Prostate gland (tissue), 2 donors: ENCODE results near the gene CALHM4. TPM values are rescaled to one million over a fixed set of nuclear protein-coding genes. Genes with fewer than 3 reads are reported as not detected.

Experiments used
- DNase-seq: peaks from one replicate; pipeline ENCODE4 v3.0.0-alpha.2; 2019; ENCODE audit warnings: low spot score
- H3K27ac ChIP-seq, 2 donors: fragments of 200-600 bp; sonication (generic); 2 replicates each; pipeline ENCODE4 v1.5.1; 2017 to 2019
- H3K27me3 ChIP-seq: fragments of 200-600 bp; sonication (generic); replicated peaks from 2 replicates; pipeline ENCODE4 v1.5.1; 2019; ENCODE audit not compliant: insufficient read depth
- H3K36me3 ChIP-seq, 2 donors: fragments of 200-600 bp; sonication (generic); 1 replicate in 1 of 2; 2 replicates in 1 of 2; pipeline versions ENCODE4 v1.5.1 to v1.8.1; 2017 to 2019
- H3K4me1 ChIP-seq: fragments of 200-600 bp; sonication (generic); replicated peaks from 2 replicates; pipeline ENCODE4 v1.5.1; 2019
- H3K4me3 ChIP-seq, 2 donors: fragments of 200-600 bp; sonication (generic); 2 replicates each; pipeline ENCODE4 v1.5.1; 2017 to 2019
- H3K9me3 ChIP-seq: fragments of 200-600 bp; sonication (generic); 2 replicates; pipeline ENCODE4 v1.5.1; 2017
- POLR2A ChIP-seq: fragments of 450-650 bp; IDR thresholded peaks from one replicate; pipeline ENCODE4 v1.6.1; 2016; ENCODE audit warnings: antibody characterized with exemption, mild to moderate bottlenecking
- POLR2AphosphoS5 ChIP-seq: sonication (generic); formaldehyde crosslinking; IDR thresholded peaks from one replicate; pipeline ENCODE4 v1.6.1; 2017; ENCODE audit warnings: antibody characterized with exemption
- WGBS: methylation state at CpG from one replicate; pipeline ENCODE4 v1.1.5; 2018; 5-methylcytosine and 5-hydroxymethylcytosine counted together
- intact Hi-C: fragments of 100-400 bp; cut with DNase I; formaldehyde crosslinking; loops from one replicate; pipeline ENCODE4 v1.14.2; 2022
- total RNA-seq, 2 donors: library from RNA; depleted of rRNA; stranded (reverse); fragments of >200 nt; gene quantifications; one replicate each; pipeline ENCODE4 v1.1.0, GENCODE V29; 2016
- TF ChIP-seq, protein P1 (sequence below), 4 experiments: fragments of 200-600 bp in 2 of 4; fragments of 450-650 bp in 2 of 4; sonication (generic) in 2 of 4; IDR thresholded peaks; 1 replicate in 3 of 4; 2 replicates in 1 of 4; pipeline ENCODE4 v1.5.1; 2016 to 2019; ENCODE audit warnings: antibody characterized with exemption in 4 of 4, mild to moderate bottlenecking in 2 of 4, moderate library complexity in 2 of 4

The CALHM4 gene
- total RNA-seq, 2 donors from 2014 or later, result 0.57 TPM; not detected in 1

DNA sequence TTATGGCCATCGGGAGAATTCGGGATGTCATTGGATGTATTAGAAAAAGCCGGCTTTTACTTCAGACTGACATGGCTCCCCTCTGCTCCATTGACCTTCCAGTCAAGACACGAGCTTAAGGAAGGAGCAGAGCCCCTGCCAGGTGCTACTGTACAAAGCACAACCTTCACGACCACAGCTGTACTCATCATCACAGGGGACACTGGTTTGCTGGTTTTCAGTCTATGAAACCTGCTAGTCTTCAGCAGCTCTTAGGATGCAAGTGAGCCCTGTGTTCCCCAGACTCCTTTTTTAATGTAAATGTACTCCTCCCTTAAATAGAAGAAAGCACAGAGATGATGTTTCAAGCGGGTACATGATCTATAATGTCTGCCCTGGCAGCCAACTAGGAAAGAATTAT, 6.2 kb upstream of the CALHM4 start:
- Histone ChIP-seq H3K4me1 (no peaks in the 10 kb centered on the region), H3K36me3 (no peaks in the 10 kb centered on the region), H3K27me3 (no peaks in the 10 kb centered on the region), H3K4me3 (no peak overlapping the region), H3K27ac (no peak overlapping the region), H3K9me3 (no peaks in the 10 kb centered on the region)
- TF ChIP-seq POLR2A (no peak), POLR2AphosphoS5 (no peak)
- TF ChIP-seq, protein P1, sequence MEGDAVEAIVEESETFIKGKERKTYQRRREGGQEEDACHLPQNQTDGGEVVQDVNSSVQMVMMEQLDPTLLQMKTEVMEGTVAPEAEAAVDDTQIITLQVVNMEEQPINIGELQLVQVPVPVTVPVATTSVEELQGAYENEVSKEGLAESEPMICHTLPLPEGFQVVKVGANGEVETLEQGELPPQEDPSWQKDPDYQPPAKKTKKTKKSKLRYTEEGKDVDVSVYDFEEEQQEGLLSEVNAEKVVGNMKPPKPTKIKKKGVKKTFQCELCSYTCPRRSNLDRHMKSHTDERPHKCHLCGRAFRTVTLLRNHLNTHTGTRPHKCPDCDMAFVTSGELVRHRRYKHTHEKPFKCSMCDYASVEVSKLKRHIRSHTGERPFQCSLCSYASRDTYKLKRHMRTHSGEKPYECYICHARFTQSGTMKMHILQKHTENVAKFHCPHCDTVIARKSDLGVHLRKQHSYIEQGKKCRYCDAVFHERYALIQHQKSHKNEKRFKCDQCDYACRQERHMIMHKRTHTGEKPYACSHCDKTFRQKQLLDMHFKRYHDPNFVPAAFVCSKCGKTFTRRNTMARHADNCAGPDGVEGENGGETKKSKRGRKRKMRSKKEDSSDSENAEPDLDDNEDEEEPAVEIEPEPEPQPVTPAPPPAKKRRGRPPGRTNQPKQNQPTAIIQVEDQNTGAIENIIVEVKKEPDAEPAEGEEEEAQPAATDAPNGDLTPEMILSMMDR (IDR thresholded peaks at IDR 0.05), result no peak
- intact Hi-C loops, result no loop called here
- DNase-seq, result no peak
- WGBS, result 90% methylated on average over 6 of the region's 6 CpGs

DNA sequence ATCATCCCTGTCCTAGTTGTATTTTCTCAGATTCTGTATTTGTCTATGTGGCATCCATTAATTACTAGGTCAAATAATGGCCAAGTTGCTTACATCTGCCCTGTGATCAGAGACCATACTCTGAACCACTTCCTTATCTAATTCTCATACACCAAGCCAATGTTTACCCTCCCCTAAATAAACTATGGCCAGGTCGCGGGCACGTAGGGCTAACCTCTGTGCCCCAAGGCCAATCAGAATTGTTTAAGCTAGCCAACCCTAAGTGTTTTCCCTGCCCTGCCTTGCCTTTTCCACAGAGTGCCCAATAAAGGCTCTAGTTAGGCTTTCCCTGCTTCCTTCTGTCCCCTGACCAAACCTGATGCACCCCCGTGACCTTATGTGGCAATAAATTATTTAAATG, 2.8 kb upstream of the CALHM4 start:
- intact Hi-C loops, result no loop called here
- Histone ChIP-seq H3K4me3 (no peak overlapping the region), H3K36me3 (no peaks in the 10 kb centered on the region), H3K27ac (no peak overlapping the region), H3K27me3 (no peaks in the 10 kb centered on the region), H3K9me3 (no peaks in the 10 kb centered on the region), H3K4me1 (no peaks in the 10 kb centered on the region)
- no peak for DNase-seq
- no peak for TF ChIP-seq POLR2AphosphoS5
- TF ChIP-seq POLR2A, result no peak
- WGBS, result 63% methylated on average over 4 of the region's 4 CpGs

DNA sequence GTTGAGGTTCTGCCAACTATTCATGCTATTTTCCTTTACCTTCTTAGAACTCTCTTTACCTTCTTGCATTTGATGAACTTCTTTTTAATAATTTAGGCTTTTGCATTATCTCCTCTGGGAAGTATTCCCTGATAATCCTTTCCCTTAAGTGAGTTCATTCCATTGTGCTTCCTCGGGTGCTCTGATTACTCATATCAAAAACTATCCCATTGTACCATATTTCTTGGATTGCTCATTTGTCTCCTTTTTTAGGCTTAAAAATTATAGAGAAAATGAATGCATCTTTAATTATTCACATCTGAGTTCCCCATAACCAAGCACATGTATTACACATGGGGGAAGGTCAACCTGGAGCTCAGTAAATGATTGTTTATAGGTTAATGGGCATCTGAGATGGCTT, 2.5 kb downstream of the CALHM4 start:
- no peak for TF ChIP-seq POLR2AphosphoS5
- no peak for TF ChIP-seq POLR2A
- TF ChIP-seq, protein P1 (IDR thresholded peaks at IDR 0.05), result no peak
- DNase-seq, result no peak
- intact Hi-C loops, result no loop called here
- Histone ChIP-seq H3K4me1 (no peaks in the 10 kb centered on the region), H3K27me3 (no peaks in the 10 kb centered on the region), H3K9me3 (no peaks in the 10 kb centered on the region), H3K36me3 (no peaks in the 10 kb centered on the region), H3K4me3 (no peak overlapping the region), H3K27ac (no peak overlapping the region)
- WGBS, result 93% methylated on average over 1 of the region's 1 CpG

DNA sequence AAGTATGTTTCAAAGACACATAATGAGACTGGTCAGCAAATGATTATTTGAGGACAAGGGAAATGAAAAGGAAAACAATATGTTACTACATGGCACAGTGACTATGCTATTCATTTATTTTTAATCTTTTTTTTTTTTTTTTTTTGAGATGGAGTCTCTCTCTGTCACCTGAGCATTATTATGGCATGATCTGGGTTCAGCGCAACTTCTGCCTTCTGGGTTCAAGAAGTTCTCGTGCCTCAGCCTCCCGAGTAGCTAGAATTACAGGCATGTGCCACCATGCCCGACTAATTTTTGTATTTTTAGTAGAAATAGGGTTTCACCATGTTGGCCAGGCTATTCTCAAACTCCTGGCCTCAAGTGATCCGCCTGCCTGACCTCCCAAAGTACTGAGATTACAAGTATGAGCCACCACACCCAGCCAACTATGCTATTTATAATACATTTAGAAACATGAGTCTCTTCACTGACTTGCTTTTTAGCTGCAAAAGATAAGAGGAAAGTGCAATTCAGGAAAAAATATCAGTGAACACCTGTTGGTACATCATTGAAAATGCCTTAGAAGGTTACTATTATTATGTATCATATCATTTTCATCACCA, 3.4 kb downstream of the CALHM4 start:
- DNase-seq, result no peak
- Histone ChIP-seq H3K27me3 (no peaks in the 10 kb centered on the region), H3K27ac (no peak overlapping the region), H3K9me3 (no peaks in the 10 kb centered on the region), H3K4me1 (no peaks in the 10 kb centered on the region), H3K4me3 (no peak overlapping the region), H3K36me3 (no peaks in the 10 kb centered on the region)
- intact Hi-C loops, result no loop called here
- TF ChIP-seq POLR2AphosphoS5 (no peak), POLR2A (no peak)
- TF ChIP-seq, protein P1 (IDR thresholded peaks at IDR 0.05), result no peak
- 91% methylated on average over 5 of the region's 5 CpGs for WGBS

DNA sequence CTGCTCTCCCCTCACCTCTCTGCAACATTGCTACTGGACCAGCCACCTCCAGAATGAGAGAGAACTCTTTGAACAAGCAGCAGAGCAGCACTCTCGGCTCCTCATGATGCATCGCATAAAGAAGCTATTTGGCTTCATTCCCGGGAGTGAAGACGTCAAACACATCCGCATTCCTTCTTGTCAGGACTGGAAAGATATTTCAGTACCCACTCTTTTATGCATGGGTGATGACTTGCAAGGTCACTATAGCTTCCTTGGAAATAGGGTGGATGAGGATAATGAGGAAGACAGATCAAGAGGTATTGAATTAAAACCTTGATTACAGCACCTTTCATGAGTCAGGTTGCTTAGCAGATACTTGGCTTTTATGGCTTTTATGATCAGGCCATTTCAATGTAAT, 4.3 kb downstream of the CALHM4 start:
- TF ChIP-seq POLR2A (no peak), POLR2AphosphoS5 (peak; percentile 42)
- TF ChIP-seq, protein P1 (IDR thresholded peaks at IDR 0.05), result no peak
- intact Hi-C loops, result no loop called here
- Histone ChIP-seq H3K4me3 (no peak overlapping the region), H3K27ac (no peak overlapping the region), H3K27me3 (no peaks in the 10 kb centered on the region), H3K36me3 (no peaks in the 10 kb centered on the region), H3K9me3 (no peaks in the 10 kb centered on the region), H3K4me1 (no peaks in the 10 kb centered on the region)
- 12% methylated on average over 5 of the region's 5 CpGs for WGBS
- peak; percentile 51 for DNase-seq
